Activated effector memory CD4-positive, alpha-beta T cell treated with Interleukin-2 at 50 U/mL for 16 hours (primary cell): ENCODE results near the gene LRBA.

ENCODE experiments used
- DNase-seq: peaks from one replicate; pipeline ENCODE4 v3.0.0-alpha.2; 2020

LRBA gene

GRCh38 chr4:150354214-150354796 is 660.8 kb downstream of the LRBA start:
- DNase-seq: no peak

GRCh38 chr4:150348079-150348478 is 667.0 kb downstream of the LRBA start:
- DNase-seq: no peak

- DNase-seq: no peak
Measured at GRCh38 chr4:150345207-150345744, 669.8 kb downstream of the LRBA start.

- no peak for DNase-seq
Measured at GRCh38 chr4:150343796-150344195, 671.3 kb downstream of the LRBA start.

DNA sequence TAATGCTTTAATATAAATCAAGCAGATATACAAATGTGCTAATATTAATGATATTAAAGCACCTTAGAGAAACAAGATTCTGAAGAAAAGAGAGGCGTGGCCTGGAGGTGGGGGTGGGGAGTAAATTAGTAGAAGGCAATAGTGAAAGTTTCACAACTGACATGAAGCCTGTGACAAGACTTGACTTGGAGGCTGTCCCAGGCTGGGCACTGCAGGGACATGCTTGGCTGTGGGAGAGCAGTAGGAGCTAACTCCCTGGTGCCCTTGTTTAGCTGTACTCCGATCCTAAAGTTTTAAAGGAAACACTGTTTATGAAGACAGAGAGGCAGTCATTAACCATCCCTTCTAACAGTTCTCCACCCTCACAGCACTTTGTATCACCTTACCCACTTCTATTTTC is 672.1 kb downstream of the LRBA start:
- no peak for DNase-seq

GRCh38 chr4:150337734-150338133 is 677.4 kb downstream of the LRBA start:
- no peak for DNase-seq

GRCh38 chr4:150336676-150337412 is 678.2 kb downstream of the LRBA start:
- DNase-seq: no peak

DNA sequence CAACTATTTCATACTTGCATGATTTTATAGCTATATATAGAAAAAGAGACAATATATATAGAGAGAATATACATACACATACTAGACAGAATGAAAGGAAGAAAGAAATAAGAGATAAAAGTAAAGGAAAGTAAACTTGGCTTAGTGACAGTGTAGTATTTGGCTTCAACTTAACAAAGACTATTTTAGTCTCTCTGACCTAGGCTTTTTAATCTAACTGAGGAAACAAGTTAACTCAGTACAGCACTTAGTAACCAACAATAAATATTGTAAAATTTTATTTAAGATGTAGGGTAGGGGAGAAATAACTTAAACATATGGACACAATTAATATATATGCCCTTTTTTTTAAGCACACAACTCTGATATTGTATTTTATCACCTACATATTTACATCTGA is 682.1 kb downstream of the LRBA start:
- DNase-seq: no peak

DNA sequence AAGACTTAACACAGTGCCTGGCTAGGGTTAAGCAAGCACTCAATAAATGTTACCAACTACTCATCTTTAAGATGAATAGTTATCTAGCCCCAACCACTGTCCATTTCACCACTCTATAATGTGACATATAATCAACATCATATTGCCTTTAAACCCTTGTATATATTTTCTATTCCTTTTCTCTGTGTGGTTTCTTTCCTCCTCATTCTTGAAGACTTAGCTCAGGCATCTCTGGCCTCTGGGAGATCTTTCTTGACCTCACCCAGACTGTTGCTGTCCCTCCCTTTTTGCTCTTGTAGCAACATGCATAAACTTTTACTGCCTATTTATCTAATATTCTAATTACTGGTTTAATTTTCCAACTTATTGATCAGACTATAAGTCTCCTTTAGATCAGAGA is 683.0 kb downstream of the LRBA start:
- DNase-seq: no peak

DNA sequence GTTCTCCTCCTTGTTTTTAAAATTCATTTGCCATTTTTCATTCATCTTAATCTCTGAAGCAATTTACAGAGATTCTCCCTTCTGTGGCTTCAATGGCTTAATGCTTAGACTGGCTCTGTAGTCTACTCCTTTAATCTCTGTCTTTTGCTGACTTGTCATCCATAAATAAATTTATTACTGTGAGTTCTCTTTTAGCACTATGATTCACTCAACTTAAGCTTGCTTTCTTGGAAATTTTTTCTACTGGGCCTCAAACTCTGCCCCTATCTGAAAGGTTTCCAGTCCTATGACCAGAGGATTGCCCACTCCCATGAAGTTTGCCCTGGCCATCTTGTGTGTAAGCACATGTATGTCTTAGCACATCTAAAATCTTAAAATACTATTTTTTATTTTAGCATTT is 685.7 kb downstream of the LRBA start:
- no peak for DNase-seq

DNA sequence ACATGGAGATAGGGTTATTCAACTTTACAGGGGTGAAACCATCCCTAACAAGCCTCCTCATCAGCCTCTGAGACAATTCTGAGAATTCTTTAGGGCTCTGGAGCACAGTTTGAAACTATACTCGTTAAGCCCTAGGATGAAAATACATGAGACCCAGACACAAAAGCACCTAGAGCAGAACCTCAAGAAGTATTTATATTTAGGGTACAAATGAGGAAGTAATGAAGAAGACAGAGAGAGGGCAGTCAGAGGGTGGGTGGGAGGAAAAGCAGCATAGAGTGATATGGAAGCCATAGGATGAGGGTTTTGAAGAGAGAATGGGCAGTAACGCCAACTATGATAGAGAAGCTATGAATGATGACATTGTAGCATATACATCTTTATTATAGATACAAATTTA is 686.6 kb downstream of the LRBA start:
- no peak for DNase-seq

DNA sequence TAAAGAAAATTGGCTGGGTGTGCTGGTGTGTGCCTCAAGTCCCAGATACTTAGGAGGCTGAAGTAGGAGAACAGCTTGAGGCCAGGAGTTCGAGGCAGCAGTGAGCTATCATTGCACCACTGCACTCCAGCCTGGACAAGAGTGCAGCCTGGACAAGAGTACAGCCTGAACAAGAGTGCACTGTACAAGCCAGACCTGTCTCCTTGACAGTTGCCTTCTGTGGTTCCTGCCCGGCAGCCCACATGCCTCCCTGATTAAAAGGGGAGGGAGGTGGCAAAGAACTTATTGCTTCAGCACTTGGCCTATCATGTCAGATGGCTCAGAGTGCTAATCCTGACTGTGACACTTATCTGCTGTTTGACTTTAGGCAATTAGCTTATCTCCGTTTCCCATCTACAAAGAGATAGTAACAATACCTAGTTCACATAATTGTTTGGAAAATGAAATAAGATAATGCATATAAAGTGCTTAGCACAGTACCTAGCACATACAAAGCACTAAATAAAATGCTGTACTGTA is 687.8 kb downstream of the LRBA start:
- no peak for DNase-seq

DNA sequence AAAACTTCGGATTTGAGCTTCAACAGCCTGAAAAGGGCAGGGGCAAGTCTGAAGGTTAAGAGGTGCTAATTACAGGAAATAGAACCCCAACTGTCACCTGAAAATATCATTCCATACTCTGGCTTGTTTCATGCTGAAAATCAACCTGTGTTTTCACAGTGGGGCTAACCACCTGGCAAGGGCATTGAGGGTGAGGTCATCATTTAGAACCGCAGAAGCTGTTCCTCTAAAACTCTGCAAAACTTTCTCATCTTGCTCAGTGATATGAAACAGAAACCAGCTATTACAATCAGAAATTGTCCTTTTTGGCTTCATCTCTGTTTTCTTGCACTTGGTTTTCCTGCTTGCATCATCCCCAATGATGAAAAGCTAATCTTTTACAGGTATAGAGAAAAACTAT is 689.2 kb downstream of the LRBA start:
- DNase-seq: no peak

DNA sequence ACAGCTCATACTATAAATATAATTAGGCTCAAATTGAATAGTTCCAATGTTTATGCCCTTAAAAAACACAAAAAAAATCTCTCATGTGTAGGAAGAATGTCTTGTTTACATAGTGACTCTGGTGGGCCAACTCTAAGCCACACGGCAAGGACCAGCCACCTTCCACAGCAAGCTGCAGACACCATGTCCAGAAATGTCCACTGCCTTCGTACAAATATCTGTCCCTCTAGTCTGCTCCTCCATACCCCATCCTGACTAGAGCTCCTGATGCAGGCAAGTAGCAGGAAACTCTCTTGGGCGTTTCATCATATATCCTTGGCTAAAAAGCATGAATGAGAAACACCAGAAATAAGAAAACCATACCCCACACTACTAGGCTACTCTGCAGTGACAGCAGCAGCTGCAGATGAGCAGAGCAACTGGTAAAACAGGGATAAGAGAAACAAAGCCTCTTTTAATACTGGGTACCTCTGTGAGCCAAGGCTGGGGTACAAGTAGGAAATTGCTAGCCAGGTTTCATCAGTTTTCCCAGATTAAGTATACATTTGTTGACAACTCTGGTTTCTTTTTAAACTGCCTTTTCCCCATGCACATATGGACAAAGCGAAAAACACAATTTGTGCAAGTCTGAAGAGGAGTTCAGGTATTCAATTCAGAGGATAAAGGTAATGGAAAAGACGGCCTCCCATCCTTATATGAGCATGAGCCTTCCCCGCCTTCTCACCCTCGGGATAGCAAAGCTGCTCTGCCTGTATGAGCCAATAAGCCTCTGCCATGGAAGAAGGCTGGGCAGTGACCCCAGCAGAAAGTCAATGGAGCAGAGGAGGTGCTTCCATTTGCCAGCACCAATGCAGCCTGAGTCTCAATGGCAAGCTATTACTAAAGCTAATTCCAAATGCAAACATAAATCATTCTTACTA is 691.4 kb downstream of the LRBA start:
- no peak for DNase-seq

DNA sequence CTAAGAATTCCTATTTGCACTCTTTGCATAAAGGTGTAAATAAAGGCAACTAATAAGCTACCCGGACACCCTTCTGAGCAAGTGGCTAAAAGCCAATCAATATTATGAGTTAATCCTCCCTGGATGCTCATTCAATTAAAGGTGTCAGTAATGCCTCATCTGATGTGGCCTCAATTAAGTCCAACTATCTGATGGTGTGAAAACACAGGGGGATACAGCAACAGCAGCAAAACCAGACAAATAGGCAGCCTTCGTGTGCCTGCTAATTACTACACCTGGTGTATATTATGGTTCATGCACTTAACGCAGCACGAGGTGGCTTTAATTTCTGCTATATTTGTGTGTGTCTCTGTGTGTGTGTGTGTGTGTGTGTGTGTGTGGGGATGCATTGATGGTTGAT is 692.4 kb downstream of the LRBA start:
- no peak for DNase-seq

DNA sequence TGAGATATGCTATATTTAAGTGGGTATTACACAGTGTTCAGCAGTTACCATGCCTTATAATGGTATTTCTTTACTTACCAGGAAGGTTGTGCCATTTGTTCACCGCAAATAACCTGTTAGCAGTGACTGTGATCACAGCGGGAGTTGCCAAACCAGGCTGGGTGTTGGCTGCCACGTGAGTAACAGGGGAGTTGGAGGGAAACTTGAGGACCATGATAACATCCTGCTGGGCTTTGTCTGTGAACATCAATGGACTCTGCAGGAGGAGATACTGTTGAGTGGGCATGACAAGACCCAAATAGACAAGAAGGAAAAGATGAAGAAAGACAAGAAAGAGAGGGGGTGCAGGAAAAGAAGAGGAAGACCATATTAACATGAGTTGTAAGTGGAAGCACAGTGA is 694.0 kb downstream of the LRBA start:
- DNase-seq: no peak

- no peak for DNase-seq
Measured at GRCh38 chr4:150318971-150319370, 696.1 kb downstream of the LRBA start.

GRCh38 chr4:150318527-150318926 is 696.6 kb downstream of the LRBA start:
- DNase-seq: no peak

GRCh38 chr4:150316332-150317205 is 698.5 kb downstream of the LRBA start:
- no peak for DNase-seq

DNA sequence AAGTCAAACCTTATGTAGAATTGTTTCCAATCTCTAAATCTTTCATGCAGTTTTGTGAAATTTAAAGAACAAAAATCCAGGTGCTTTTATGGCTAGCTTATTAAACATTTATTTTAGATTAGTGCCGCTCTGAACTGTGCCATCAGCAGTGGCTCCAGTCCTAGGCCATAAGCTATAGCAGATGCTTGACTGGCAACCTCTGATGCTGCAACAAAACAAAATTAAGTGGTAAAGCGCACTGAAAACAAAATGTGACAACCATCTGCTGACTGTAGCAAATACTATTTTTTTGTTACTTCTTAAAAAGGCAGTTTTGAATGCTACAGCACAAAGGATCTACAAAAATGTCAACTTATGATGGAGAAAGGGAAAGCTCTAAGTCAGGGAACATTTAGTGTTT is 699.4 kb downstream of the LRBA start:
- no peak for DNase-seq

- no peak for DNase-seq
Measured at GRCh38 chr4:150315175-150315574, 699.9 kb downstream of the LRBA start.

- DNase-seq: no peak
Measured at GRCh38 chr4:150314031-150314430, 701.1 kb downstream of the LRBA start.
